Left lung (tissue), 10 donors: ENCODE data around the gene CINP. TPM values are rescaled to one million over a fixed set of nuclear protein-coding genes. Genes with fewer than 3 reads are reported as not detected.
A peak's percentile ranks its signal among the peaks of the same experiment; 100 is the strongest.

Experiments
- ATAC-seq: fragments of 200-7000 bp; cut with Tn5 transposase; one replicate; pipeline ENCODE4 v1.9.1; 2020; ENCODE audit warnings: moderate library complexity
- DNase-seq, 4 donors: peaks; one replicate each; pipeline ENCODE4 v3.0.0-alpha.2; 2013 to 2020
- H3K27ac ChIP-seq, 2 donors: fragments of 200-600 bp; sonication (generic) in 1 of 2; one replicate each; pipeline versions ENCODE4 v1.5.0 to v1.8.0; 2020 to 2021
- H3K27me3 ChIP-seq, 2 donors: fragments of 200-600 bp; sonication (generic) in 1 of 2; one replicate each; pipeline versions ENCODE4 v1.5.0 to v1.8.0; 2020 to 2021
- H3K36me3 ChIP-seq, 2 donors: fragments of 200-600 bp; sonication (generic) in 1 of 2; one replicate each; pipeline versions ENCODE4 v1.5.0 to v1.8.0; 2020 to 2021
- H3K4me1 ChIP-seq, 2 donors: fragments of 200-600 bp; one replicate each; pipeline ENCODE4 v1.8.0; 2021
- H3K4me3 ChIP-seq, 2 donors: fragments of 200-600 bp; sonication (generic) in 1 of 2; one replicate each; pipeline versions ENCODE4 v1.5.0 to v1.8.0; 2020 to 2021; ENCODE audit warnings: mild to moderate bottlenecking in 1 of 2
- H3K9me3 ChIP-seq, 2 donors: fragments of 200-600 bp; sonication (generic) in 1 of 2; one replicate each; pipeline versions ENCODE4 v1.5.0 to v1.8.0; 2020 to 2021
- intact Hi-C, 2 donors: fragments of 100-400 bp; cut with DNase I; formaldehyde crosslinking; loops; one replicate each; pipeline versions ENCODE4 v1.11.2 to v1.14.2; 2022
- polyA plus RNA-seq, 6 donors: library from polyadenylated mRNA; unstranded; fragments of 120-200 nt; gene quantifications; one replicate each; pipeline ENCODE4 v1.2.1, GENCODE V29; 2013; ENCODE audit not compliant: insufficient read length in 6 of 6
- total RNA-seq, 2 donors: library from RNA; stranded (reverse); fragmentation: NEBNext Ultra II Directional; extraction: Animal tissue kit (Norgen Biotek cat#: 25700); gene quantifications; one replicate each; pipeline ENCODE4 v1.2.1, GENCODE V29; 2021
- TF ChIP-seq, protein P1 (sequence below), 2 donors: fragments of 200-600 bp; sonication (generic) in 1 of 2; IDR thresholded peaks; one replicate each; pipeline versions ENCODE4 v1.5.0 to v1.8.0; 2021; ENCODE audit warnings: antibody characterized with exemption in 2 of 2
- donor health status: DM: no; HTN: yes; CAD: no.
- donor health status: DM: no; HTN: no; CAD: no.

The CINP gene
- total and polyA plus RNA-seq, 8 donors, result 32.1 to 39.1 (median 36.6) TPM

DNA sequence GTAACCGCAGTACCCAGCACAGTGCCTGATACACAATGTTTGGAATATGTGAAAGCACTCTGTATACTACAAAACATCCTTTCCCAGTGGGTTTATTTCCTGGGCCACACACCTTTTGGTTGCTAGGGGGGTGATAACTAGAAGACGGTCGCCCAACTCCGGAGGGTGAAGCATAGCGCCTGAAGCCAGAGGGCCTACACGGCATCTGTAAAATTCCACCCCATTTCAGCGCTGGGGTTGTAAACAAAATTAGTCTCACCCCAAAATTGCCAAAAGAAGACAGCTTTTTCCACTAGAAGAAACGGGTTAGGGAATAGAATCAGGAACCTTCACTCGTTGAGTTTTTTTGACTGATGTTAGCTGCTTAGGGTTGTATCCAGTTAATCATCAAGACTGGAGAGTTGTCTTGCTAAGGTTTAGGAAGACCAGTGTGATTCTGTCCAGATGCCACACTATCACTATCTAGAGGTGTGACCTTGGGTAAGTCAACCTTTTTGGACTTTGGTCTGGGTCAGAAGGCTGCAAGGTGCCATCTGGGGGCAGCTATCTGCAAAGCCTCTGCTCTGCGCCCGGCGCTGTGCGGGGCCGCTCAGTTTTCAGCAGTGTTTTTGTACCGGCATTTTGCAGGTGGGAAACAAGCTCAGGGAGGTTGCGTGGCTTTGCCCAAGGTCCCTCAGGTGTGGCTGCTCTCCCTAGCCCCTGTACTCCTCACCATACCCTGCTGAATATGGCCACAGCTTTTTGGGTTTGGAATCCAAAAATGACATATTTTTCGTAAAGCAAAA lies 41.8 kb downstream of the CINP start:
- Histone ChIP-seq H3K9me3 (no peaks in the 10 kb centered on the region), H3K4me1 (peaks cover 3 to 44% of the 10 kb centered on the region in 2 donors), H3K4me3 (peak overlapping the region in 1 of 2 donors; percentile 70), H3K27ac (peak overlapping the region in 1 of 2 donors; percentile 94), H3K27me3 (no peaks in the 10 kb centered on the region), H3K36me3 (peaks cover 0 to 5% of the 10 kb centered on the region in 2 donors)
- intact Hi-C loops, result no loop called here
- DNase-seq (no peak), ATAC-seq (no peak)
- TF ChIP-seq, protein P1, sequence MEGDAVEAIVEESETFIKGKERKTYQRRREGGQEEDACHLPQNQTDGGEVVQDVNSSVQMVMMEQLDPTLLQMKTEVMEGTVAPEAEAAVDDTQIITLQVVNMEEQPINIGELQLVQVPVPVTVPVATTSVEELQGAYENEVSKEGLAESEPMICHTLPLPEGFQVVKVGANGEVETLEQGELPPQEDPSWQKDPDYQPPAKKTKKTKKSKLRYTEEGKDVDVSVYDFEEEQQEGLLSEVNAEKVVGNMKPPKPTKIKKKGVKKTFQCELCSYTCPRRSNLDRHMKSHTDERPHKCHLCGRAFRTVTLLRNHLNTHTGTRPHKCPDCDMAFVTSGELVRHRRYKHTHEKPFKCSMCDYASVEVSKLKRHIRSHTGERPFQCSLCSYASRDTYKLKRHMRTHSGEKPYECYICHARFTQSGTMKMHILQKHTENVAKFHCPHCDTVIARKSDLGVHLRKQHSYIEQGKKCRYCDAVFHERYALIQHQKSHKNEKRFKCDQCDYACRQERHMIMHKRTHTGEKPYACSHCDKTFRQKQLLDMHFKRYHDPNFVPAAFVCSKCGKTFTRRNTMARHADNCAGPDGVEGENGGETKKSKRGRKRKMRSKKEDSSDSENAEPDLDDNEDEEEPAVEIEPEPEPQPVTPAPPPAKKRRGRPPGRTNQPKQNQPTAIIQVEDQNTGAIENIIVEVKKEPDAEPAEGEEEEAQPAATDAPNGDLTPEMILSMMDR (IDR thresholded peaks at IDR 0.05), result no peak

- peak overlapping the region; percentile 87 to 94 for H3K27ac ChIP-seq
- H3K9me3 ChIP-seq, result no peaks in the 10 kb centered on the region
- peak in 1 of 4 donors; percentile 42 for DNase-seq
- ATAC-seq, result no peak
- H3K27me3 ChIP-seq, result no peaks in the 10 kb centered on the region
- TF ChIP-seq, protein P1 (IDR thresholded peaks at IDR 0.05), result no peak
- peak overlapping the region; percentile 70 to 73 for H3K4me3 ChIP-seq
- intact Hi-C loops, result no loop called here
- no peaks in the 10 kb centered on the region for H3K36me3 ChIP-seq
- H3K4me1 ChIP-seq, result peaks cover 3 to 45% of the 10 kb centered on the region in 2 donors
Observed at GRCh38 chr14:102320033-102320660, 42.5 kb downstream of the CINP start.

DNA sequence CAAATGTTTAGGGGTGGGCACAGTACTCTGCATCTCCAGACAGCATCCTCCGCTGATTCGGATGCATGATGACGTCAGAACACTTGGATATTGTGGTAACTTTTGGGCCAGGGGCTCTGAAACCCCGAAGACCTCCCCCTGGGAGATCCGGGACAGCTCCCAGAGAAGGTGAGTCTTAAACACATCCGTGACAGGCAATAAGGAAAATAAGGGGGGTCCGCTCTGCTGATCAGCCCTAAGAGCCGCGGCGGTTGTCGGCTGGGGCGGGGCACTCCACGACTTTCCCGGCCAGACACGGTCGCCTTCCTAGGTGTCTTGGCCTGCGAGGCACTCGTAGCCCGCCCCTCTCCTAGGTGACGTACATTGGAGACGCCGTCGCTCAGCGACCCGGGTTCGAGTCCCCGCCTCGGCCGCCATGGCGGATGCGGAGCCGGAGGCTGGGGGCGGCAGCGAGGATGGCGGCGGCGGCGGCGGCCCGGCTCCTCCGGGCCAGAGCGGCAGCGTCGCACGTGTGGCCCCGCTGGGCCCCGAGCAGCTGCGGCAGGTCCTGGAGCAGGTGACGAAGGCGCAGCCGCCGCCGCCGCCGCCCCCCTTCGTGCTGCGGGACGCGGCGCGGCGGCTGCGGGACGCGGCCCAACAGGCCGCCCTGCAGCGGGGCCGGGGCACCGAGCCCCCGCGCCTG lies 43.2 kb downstream of the CINP start, which contains the start of gene ZNF839:
TSS of gene ZNF839 (plus strand) at position 396 of the 682 bp plus-strand sequence. CDS start at position 416, 20 bp downstream.
- intact Hi-C loops, result no loop called here
- H3K4me1 ChIP-seq, result peaks cover 3 to 48% of the 10 kb centered on the region in 2 donors
- H3K36me3 ChIP-seq, result no peaks in the 10 kb centered on the region

GRCh38 chr14:102318781-102319276 lies 43.9 kb downstream of the CINP start:
- H3K27me3 ChIP-seq, result no peaks in the 10 kb centered on the region
- ATAC-seq, result no peak
- H3K36me3 ChIP-seq, result no peaks in the 10 kb centered on the region
- peaks cover 3 to 53% of the 10 kb centered on the region in 2 donors for H3K4me1 ChIP-seq
- peak overlapping the region; percentile 70 to 73 for H3K4me3 ChIP-seq
- intact Hi-C loops, result no loop called here
- H3K27ac ChIP-seq, result peak overlapping the region; percentile 87 to 94
- TF ChIP-seq, protein P1 (IDR thresholded peaks at IDR 0.05), result no peak
- no peaks in the 10 kb centered on the region for H3K9me3 ChIP-seq
- no peak for DNase-seq

More for the DNA sequence above, 43.2 kb downstream of the CINP start, which contains the start of gene ZNF839:
- DNase-seq (peak; percentile 87 to 97 (median 94)), ATAC-seq (peak; percentile 55)
- TF ChIP-seq, protein P1 (IDR thresholded peaks at IDR 0.05), result no peak
- H3K27me3 ChIP-seq, result no peaks in the 10 kb centered on the region
- peak within 1 kb of the TSS; percentile 70 to 73 for H3K4me3 ChIP-seq
- H3K27ac ChIP-seq, result peak within 1 kb of the TSS; percentile 87 to 94
- H3K9me3 ChIP-seq, result no peaks in the 10 kb centered on the region
